Measurements from ENCODE around the gene TRMT10C.
"Not testable (repeated sequence)": the region's sequence is repeated elsewhere in the genome, so short reads cannot be mapped to it uniquely, and the experiment has no call there.

Gene TRMT10C

DNA sequence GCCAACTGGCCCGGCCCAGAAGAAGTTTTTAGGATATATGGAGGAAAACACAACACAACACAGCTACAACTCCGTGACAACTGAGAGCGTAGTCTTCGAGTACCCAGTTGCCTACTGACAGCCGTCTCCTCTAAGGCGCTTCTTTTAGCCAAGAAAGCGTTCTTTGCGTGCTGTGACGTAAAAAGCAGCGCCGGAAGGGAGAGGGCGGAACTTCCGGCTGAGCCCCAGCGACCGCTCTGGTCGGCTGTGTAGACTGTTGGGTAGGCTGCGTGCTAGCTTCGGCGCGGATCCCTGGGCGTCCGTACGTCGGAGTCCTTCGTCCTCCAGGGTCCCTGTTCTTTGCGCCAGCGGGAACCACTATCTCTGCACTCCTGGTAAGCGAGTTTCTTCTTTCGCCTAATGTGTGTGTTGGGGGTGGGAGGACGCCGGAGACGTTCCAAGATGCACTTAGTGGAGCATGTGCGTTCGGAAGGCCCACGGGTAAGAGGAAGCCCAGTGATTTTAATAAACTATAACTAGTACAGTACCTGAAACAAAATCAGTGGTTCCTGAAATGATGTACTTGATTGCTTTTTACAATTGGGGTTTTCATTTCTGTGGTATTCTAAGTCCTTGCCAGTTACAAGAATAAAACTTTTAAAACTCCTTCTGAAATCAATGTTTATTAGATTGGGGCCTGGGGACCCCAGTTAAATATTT is at the start of gene TRMT10C:
Gene TRMT10C, plus strand, starts transcription at position 239 of the 699 bp plus-strand sequence. CDS start 2,914 bp downstream, outside the sequence.
- peak; percentile 79 for DNase-seq

DNA sequence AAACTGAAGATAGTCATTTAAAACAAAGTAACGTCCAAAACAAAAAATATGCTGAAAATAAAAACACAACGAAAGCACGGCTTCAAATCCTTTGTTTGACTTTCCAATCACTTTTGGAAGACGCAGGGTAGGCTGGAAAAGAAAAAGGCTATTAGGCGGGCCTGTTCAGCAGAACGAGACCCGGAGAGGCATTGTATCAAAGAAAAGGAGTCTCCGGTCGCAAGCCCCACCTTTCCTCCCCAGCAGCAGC is 49.3 kb upstream of the TRMT10C start:
- no peak for DNase-seq

GRCh38 chr3:101512646-101513418 is 48.8 kb upstream of the TRMT10C start, which contains the start of gene SENP7:
Gene SENP7, minus strand, starts transcription at chr3:101513212. Its CDS starts 82 bp downstream, at chr3:101513130.
- peak; percentile 73 for DNase-seq

DNA sequence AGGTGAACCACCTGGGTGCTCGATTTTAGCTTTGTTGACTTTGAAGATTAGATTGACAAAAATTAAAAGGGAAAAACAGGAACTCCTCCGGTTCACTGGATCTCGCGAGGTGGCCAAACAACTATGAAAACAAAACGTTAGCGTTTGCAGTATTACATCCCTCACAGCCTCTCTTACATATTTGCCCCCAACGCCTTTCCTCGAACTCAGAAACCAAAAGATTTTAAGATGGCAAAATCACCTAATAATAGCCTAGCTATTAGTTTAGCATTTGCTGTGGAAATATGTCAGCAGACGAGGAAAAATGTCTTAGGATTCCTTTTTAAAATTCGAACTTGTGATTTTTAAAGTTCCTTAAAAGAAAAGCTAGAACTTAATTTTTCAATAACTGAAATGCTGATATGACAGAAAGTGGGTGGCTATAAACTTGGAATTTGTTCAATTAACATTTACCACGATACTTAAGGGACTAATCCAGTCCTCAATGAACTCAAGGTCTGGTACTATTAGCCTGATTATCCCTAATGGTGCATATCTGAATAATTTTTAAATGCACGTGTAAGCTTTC is 48.2 kb upstream of the TRMT10C start:
- no peak for DNase-seq

DNA sequence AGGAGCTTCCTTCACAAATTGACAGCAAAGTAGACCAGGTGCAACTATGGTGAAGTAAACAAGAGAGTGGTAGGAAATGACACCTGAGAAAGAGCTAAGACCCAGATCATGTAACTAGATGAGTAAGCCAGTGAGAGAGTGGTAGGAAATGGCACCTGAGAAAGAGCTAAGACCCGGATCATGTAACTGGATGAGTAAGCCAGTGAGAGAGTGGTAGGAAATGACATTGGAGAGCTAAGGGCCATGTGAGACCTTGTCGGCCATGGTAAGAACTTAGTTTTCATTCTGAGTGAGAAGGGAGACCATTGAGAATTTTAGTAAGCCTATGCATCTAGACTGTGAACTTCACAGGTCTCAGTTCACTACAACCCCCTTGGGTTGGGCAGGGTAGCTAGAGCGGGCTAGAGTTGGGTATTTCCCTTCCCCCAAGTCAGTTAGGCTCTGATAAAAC is 43.2 kb upstream of the TRMT10C start:
- DNase-seq: peak; percentile 22

DNA sequence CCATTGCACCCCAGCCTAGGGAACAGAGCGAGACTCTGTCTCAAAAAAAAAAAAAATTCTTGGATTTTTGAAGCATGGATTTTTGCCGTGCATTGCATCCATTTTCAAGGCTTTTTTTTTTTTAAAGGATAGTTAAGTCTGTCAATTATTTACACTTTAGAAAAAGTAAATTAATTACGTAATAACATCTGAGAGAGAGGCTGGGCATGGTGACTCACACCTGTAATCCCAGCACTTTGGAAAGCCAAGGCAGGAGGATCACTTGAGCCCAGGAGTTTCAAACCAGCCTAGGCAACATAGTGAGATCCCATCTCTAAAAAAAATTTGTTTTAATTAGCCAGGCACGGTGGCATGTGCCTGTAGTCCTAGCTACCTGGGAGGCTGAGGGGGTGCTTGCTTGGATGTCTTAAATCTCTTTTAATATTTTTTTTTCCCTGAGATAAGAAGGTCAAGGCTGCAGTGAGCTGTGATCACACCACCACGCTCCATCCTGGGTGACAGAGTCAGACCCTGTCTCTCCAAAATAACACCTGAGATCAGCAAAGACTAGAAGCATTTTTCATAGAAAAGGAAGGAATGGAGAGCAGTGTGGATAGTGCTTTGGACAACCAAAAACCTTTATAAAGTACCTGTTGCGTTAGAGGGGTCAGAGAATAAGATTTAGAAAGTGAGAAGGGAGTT is 41.8 kb upstream of the TRMT10C start:
- no peak for DNase-seq

GRCh38 chr3:101521211-101521701 is 40.4 kb upstream of the TRMT10C start:
- DNase-seq: no peak

- DNase-seq: no peak
Observed at GRCh38 chr3:101527441-101527840, 34.2 kb upstream of the TRMT10C start.

- no peak for DNase-seq
Observed at GRCh38 chr3:101527906-101528305, 33.8 kb upstream of the TRMT10C start.

DNA sequence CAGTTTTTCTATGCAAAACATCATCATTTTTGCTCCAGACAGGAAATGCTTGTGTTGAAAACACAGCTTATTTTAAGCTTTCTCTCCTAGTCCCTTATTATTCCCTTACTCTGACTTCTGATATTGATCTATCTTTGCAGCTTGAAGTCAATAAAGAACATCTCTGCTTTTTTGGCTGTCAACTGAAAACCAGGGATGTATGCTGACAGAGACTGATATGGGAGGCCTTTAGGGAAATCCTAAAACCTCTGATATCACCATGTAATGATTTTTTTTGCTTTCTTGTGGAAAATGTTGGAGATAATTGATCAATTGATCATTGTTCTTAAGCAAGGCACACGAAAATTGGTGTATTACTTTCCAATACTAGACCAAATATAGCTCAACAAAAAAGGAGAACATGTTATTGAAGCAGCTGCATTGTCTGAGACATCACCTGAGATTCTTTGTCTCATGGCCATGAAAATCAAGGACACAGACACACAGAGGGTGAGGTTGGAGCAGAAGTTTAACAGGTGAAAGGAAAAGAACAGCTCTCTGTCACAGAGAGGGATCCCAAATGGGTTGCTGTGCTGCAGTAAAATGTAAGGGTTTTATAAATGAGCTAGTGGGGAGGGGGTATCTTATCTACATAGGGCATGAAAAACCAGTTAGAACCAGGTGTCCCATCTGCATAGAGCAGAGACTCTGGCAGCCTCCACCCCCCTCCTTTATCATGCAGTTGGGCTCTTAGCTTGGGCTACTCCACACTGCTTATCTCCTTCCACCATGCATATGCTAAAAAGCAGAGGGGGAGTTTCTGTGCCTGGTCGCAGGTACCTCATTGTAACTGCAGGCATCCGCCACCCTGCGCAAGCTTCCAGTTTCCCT is 31.6 kb upstream of the TRMT10C start:
- no peak for DNase-seq

DNA sequence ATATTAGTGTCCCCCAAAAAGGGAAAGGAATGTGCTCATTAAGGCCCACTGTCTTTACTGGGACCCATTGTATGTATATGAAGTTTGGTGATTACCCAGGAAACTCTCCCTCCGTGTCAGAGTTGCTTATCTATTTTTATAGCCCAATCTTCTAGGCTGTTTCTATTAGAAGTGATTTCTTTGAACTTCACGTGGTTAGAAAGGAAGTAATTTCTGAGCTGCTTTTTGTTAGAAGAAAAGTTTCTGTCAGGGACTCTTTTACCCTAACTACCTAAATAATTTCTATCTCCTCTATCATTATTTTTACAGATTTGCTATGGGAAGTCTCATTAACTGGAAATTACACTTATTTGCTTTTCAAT is 31.0 kb upstream of the TRMT10C start:
- DNase-seq: no peak

GRCh38 chr3:101531473-101532086 is 30.1 kb upstream of the TRMT10C start:
- no peak for DNase-seq

GRCh38 chr3:101532783-101533602 is 28.7 kb upstream of the TRMT10C start:
- DNase-seq: no peak

GRCh38 chr3:101533603-101533968 is 28.1 kb upstream of the TRMT10C start:
- no peak for DNase-seq

GRCh38 chr3:101535221-101535620 is 26.4 kb upstream of the TRMT10C start:
- DNase-seq: no peak

DNA sequence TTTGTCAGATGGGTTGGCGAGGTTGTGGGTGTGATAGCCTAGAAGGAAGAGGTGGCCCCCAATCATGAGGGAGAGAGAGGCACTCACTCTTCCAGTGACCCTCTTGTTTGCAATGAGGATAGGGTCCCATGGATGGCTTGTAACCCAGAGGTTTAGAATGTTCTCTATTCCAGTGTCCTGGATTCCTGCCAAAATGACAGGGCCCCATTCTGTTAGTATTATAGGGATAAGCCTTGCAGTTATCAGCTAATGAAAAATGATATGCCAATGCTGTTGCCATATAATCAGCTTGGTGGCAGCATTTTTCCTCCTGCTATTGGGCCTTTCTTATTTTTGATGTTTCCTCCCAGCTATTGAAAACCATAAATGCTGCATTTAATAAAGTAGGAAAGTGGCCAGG is 25.4 kb upstream of the TRMT10C start:
- DNase-seq: no peak

GRCh38 chr3:101536955-101537354 is 24.7 kb upstream of the TRMT10C start:
- DNase-seq: not testable (repeated sequence)

- DNase-seq: no peak
Observed at GRCh38 chr3:101542957-101543356, 18.7 kb upstream of the TRMT10C start.

GRCh38 chr3:101544161-101544850 is 17.4 kb upstream of the TRMT10C start:
- DNase-seq: no peak

DNA sequence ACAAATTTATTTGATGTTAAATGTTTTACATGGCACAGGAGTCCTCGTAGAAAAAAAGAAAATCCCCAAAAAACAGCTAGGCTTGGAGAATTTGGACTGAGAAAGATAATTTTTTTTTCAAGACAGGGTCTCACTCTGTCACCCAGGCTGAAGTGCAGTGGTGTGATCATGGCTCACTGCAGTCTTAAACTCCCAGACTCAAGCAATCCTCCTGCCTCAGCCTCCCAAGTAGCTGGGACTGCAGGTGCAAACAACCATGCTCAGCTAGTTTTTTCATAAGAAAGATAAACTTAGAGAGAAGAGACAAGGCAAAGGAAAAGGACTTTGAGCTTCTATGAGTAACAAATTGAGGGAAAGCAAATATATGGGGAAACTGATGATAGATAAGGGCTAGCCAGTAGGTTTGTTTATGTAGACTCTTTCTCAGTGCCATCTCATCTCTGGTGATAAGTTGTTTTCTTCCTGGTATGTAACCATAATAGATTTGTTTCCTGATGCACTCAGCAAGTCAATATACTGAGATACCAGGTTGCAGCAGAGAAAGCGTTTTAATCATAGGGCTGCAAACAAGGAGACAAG is 13.1 kb upstream of the TRMT10C start:
- no peak for DNase-seq
